ENCODE measurements around the gene KCNMA1.

KCNMA1 gene

DNA sequence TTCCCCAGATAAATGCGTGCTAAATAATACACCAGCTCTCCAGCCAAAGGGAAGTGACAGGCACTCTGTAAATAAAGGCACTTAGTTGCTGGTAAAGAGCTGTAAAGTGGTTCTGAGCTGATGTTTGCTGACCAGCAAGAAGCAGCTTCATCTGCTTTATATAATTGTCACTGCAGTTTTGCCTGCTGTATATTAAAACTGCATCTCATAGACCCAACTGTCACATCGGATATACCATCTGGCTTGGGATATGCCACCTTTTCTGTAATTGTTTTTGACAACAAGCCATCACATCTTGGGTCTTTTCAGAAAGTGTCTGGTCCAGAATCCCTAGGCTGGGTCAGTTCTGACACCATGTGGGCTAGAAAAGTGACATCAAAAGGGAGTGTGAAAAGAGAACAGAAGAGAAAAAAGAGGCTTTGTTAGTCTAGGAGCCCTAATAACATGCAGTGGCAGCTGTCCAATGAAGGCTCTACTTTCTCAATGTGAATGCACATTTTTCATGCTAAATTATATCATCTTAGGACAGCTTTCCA, 697.6 kb downstream of the KCNMA1 start:
- no peak for DNase-seq (ENCODE audit: low read depth)

DNA sequence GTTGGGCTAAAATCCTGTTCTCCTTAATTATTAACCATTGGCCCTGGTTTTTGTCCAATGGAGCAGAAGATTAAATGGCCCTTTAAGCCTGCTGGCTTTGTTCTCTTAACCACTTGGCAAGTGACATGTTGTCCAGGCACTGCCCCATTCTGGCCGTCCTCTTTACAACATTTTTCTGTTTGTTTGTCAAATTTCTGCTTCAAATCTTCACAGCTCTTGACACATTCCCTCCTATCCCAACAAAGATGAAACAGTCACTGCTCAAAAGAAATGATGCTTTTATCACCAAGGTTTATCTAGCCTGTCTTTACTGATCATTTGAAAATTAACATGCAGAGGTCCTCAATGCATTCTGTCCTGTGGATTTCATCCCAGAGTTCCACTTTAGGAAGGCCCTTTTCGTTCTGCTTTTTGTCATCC, 700.4 kb downstream of the KCNMA1 start:
- DNase-seq (ENCODE audit: low read depth) = no peak

DNA sequence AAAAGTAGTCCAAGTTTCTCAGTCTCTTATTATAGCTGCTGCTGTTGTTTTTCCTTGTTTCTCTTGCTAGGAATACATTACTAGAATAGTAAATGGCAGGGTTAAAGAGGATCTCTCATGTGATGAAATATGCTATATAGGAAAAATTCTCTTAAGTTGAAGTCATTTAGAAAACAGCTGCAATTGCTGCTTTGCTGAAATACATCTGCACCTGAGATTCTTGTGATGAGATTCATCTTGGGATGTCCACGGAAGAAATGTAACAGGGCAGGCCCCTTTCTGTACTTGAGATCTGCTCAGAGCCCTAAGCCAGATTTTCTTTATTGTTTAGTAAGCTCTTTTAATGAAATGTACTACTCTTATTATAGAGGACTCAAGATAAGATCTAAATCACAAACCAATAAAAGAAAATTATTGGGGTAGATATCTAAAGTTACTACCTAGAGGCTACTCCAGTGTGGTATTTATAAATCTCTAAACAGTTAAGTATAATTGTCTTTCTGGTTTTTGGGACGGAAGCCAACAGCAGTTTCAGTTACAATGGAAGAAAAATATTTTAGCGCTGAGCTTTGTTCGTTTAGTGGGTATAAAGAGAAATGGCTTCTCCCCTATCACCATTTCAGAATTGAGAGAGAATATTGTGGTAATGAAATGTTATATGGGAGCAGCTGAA, 701.5 kb downstream of the KCNMA1 start:
- DNase-seq (ENCODE audit: low read depth) = no peak

- no peak for DNase-seq (ENCODE audit: low read depth)
Measured at GRCh38 chr10:76928565-76928964, 709.0 kb downstream of the KCNMA1 start.

GRCh38 chr10:76925636-76926405, 711.8 kb downstream of the KCNMA1 start:
- DNase-seq (ENCODE audit: low read depth) = no peak

DNA sequence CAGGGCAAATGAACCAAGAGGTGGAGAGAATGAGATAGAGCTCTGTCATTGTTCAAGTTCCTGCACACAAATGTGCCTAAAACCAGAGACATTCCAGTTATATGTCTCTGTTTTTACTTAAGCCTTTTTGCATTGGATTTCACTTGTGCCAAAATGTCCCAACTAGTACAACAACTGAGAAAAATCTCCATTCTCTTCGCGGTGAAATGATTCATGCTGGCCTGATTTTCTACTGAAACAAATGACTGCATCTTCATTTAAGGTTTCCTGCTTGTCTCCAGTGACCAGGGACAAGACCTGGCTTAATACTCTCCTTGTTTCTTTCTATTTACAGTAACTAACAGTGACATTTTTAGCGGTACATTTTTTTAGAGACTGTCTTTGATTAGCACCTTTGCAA, 714.9 kb downstream of the KCNMA1 start:
- no peak for DNase-seq (ENCODE audit: low read depth)

GRCh38 chr10:76921383-76922010, 716.1 kb downstream of the KCNMA1 start:
- DNase-seq (ENCODE audit: low read depth) = no peak

GRCh38 chr10:76920581-76920980, 717.0 kb downstream of the KCNMA1 start:
- no peak for DNase-seq (ENCODE audit: low read depth)

- no peak for DNase-seq (ENCODE audit: low read depth)
Measured at GRCh38 chr10:76918106-76918505, 719.5 kb downstream of the KCNMA1 start.

- no peak for DNase-seq (ENCODE audit: low read depth)
Measured at GRCh38 chr10:76917071-76917470, 720.5 kb downstream of the KCNMA1 start.

- no peak for DNase-seq (ENCODE audit: low read depth)
Measured at GRCh38 chr10:76916536-76916935, 721.1 kb downstream of the KCNMA1 start.

DNA sequence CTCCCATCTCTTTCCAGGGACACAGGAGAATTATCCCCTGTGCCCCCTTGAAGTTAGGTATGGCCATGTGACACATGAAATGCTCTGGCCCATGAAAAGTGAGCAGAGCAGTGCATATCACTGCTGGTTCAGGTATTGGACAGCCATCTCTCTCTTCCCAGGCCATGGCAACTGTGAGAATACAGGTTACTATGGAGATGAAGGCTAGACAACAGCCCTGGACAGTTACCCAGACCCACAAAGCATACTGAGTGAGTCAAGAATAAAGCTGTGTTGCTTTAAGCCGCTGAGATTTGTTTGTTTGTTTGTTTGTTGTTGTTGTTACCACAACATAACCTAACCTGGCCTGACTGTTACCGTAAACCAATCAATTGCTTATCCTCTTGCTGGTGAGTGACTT, 722.3 kb downstream of the KCNMA1 start:
- DNase-seq (ENCODE audit: low read depth) = no peak

- no peak for DNase-seq (ENCODE audit: low read depth)
Measured at GRCh38 chr10:76911184-76911583, 726.4 kb downstream of the KCNMA1 start.

GRCh38 chr10:76910184-76910962, 727.2 kb downstream of the KCNMA1 start:
- no peak for DNase-seq (ENCODE audit: low read depth)

DNA sequence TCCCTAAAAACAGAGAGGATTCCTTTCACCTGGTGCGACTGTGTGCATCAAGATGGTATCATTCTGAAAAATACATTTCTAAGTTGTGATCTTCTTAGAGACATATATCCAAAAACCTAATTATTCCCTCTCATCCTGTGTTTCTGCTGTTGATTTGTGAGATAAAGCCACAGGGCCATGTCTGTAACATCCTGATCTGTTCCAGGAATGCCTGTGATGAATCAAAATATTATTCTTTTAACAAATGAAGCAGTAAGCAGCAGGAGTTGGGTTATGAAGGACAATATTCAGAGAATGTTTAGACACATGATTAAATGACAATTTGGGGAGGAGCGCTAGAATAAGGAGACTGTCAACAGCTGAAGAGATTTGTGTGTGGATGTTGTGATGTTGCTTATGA, 731.4 kb downstream of the KCNMA1 start:
- DNase-seq (ENCODE audit: low read depth) = no peak

- DNase-seq (ENCODE audit: low read depth) = no peak
Measured at GRCh38 chr10:76905251-76905650, 732.4 kb downstream of the KCNMA1 start.

- DNase-seq (ENCODE audit: low read depth) = no peak
Measured at GRCh38 chr10:76903387-76903945, 734.1 kb downstream of the KCNMA1 start.

DNA sequence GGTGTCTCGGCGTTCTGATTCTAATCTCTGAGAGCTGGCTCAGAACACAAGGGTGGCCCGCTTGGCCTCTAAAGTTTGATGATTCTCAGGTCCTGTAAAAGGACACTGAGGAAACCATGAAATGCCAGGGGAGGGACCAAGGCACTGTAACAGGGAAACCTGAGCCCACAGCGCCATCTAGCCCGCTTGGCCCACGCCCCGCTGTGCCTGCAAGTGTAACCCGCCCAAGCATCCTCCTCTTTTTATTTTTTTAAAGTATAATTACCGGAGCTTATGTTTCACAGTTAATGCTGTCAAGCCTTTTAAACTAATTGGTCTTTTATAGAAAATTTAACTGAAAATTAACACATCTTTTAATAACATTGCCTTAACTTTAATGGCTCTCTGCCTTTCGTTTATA, 734.7 kb downstream of the KCNMA1 start:
- DNase-seq (ENCODE audit: low read depth) = no peak

DNA sequence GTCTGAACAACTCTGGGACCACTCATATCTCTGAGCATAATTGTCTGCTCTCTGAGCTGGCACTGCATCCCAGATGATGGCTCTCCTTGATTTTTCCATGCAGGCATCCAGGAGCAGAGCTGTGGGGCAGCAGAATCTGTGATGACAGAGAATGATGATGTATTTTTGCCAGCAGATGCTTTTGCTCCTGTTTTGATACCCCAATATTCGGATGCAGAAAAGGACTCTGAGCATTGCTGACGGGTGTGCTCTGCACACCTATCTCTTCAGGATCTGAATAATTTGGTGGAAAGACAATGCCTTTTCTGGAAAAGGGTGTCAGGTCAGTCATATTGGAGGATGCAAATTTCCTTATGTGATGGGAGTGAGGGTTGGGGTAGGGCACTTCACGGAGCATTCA, 735.9 kb downstream of the KCNMA1 start:
- DNase-seq (ENCODE audit: low read depth) = no peak

DNA sequence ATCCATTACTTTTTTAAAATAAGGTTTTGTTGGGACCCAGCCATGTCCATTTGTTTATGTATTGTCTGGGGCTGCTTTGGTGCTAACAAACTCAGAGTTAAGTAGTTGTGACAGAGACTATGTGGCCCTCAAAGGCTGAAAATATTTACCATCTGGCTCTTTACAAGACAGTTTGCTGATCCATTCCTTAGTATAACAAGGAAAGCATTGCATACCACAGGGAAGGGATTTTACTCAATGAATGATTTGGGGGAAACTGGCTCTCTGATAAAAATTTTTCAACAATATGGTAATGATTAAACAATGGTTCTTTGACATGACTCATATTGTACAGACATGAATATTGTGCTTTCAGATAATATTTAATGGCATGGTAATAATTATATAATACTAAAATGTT, 738.1 kb downstream of the KCNMA1 start:
- no peak for DNase-seq (ENCODE audit: low read depth)

DNA sequence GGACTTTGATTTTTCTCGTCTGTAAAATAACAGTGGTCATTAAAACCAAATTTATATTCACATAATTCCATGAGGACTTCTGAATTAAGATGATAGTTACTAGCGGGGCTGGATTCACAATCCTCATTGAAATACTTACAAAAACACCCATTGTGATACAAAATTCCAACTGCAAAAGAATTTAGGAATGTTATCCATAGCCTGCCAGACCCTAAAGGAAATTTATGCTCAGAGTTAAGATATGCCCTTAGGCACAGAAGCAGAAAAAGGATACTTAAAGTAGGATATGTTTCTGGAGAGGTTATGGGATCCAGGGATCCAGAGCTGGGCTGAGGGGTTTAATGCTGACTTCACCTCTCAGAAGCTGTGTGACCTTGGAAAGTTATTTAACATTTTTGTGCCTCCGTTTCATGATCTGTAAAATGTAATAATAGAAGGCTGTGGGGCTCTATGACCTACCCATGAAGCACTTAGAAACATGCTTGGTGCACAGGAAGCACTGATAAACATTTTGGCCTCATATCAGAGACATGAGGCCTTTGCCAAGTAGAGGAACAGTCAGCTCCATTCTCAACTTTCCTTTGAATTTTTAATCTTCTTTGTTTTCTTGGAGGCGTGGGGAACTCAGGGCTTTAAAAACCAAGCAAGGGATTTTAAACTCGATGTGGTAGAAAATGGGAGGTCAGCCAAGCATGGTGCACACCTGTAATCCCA, 744.7 kb downstream of the KCNMA1 start:
- no peak for DNase-seq (ENCODE audit: low read depth)

All from activated T-helper 1 cell treated with Interleukin-2 at 50 U/mL for 16 hours (primary cell).